ENCODE data around the gene PRCC.
"Not testable (repeated sequence)": the region's sequence is repeated elsewhere in the genome, so short reads cannot be mapped to it uniquely, and the experiment has no call there.

PRCC gene

GRCh38 chr1:156757572-156758253 is 9.6 kb upstream of the PRCC start:
- DNase-seq = not testable (repeated sequence)

GRCh38 chr1:156760092-156760795 is 7.1 kb upstream of the PRCC start:
- no peak for DNase-seq

- no peak for DNase-seq
Measured at GRCh38 chr1:156760796-156761104, 6.6 kb upstream of the PRCC start.

- not testable (repeated sequence) for DNase-seq
Measured at GRCh38 chr1:156765136-156765535, 2.2 kb upstream of the PRCC start.

- no peak for DNase-seq
Measured at GRCh38 chr1:156765666-156766065, 1.7 kb upstream of the PRCC start.

GRCh38 chr1:156766298-156767100 is 836 bp upstream of the PRCC start:
- peak in 11 of 58 donors; percentile 2 to 77 (median 52) for DNase-seq

GRCh38 chr1:156767879-156768604 is 707 bp downstream of the PRCC start:
- peak in 11 of 58 donors; percentile 4 to 66 (median 39) for DNase-seq

- DNase-seq = no peak
Measured at GRCh38 chr1:156768610-156769295, 1.4 kb downstream of the PRCC start.

- no peak for DNase-seq
Measured at GRCh38 chr1:156772222-156772621, 4.9 kb downstream of the PRCC start.

GRCh38 chr1:156772728-156773497 is 5.6 kb downstream of the PRCC start:
- peak in 1 of 58 donors; percentile 4 for DNase-seq

GRCh38 chr1:156773607-156774006 is 6.3 kb downstream of the PRCC start:
- DNase-seq = no peak

GRCh38 chr1:156775799-156776198 is 8.5 kb downstream of the PRCC start:
- DNase-seq = no peak

- DNase-seq = peak in 1 of 58 donors; percentile 3
Measured at GRCh38 chr1:156776942-156777341, 9.6 kb downstream of the PRCC start.

GRCh38 chr1:156777573-156777972 is 10.2 kb downstream of the PRCC start:
- no peak for DNase-seq

- DNase-seq = no peak
Measured at GRCh38 chr1:156781585-156782186, 14.4 kb downstream of the PRCC start.

- DNase-seq = no peak
Measured at GRCh38 chr1:156785458-156785857, 18.1 kb downstream of the PRCC start.

- no peak for DNase-seq
Measured at GRCh38 chr1:156786640-156787039, 19.3 kb downstream of the PRCC start.

- no peak for DNase-seq
Measured at GRCh38 chr1:156788136-156788535, 20.8 kb downstream of the PRCC start.

GRCh38 chr1:156789621-156790318 is 22.4 kb downstream of the PRCC start:
- DNase-seq = no peak
